ENCODE measurements around the gene PDP2.
"Not testable (repeated sequence)": the region's sequence is repeated elsewhere in the genome, so short reads cannot be mapped to it uniquely, and the experiment has no call there.

Gene PDP2

GRCh38 chr16:66919569-66920298 is 39.4 kb downstream of the PDP2 start:
- no peak for DNase-seq (ENCODE audit: low read depth, low spot score)

GRCh38 chr16:66920299-66920590 is 39.9 kb downstream of the PDP2 start:
- DNase-seq (ENCODE audit: low read depth, low spot score), result no peak

GRCh38 chr16:66920924-66921680 is 40.8 kb downstream of the PDP2 start:
- DNase-seq (ENCODE audit: low read depth, low spot score), result no peak

- no peak for DNase-seq (ENCODE audit: low read depth, low spot score)
These were observed 41.6 kb downstream of the PDP2 start for GRCh38 chr16:66921729-66922450.

- no peak for DNase-seq (ENCODE audit: low read depth, low spot score)
These were observed 43.0 kb downstream of the PDP2 start for GRCh38 chr16:66923247-66923731.

- DNase-seq (ENCODE audit: low read depth, low spot score), result no peak
These were observed 43.6 kb downstream of the PDP2 start for GRCh38 chr16:66923866-66924265.

GRCh38 chr16:66924527-66925321 is 44.4 kb downstream of the PDP2 start:
- DNase-seq (ENCODE audit: low read depth, low spot score), result peak; percentile 46

GRCh38 chr16:66925322-66925840 is 45.1 kb downstream of the PDP2 start, which contains the start of gene RRAD:
RRAD (minus strand) TSS chr16:66925535; CDS start chr16:66925179, 356 bp downstream.
- no peak for DNase-seq (ENCODE audit: low read depth, low spot score)

GRCh38 chr16:66926171-66926947 is 46.0 kb downstream of the PDP2 start:
- no peak for DNase-seq (ENCODE audit: low read depth, low spot score)

GRCh38 chr16:66926961-66927436 is 46.7 kb downstream of the PDP2 start:
- DNase-seq (ENCODE audit: low read depth, low spot score), result peak; percentile 55

- no peak for DNase-seq (ENCODE audit: low read depth, low spot score)
These were observed 47.8 kb downstream of the PDP2 start for GRCh38 chr16:66927918-66928649.

- DNase-seq (ENCODE audit: low read depth, low spot score), result no peak
These were observed 48.5 kb downstream of the PDP2 start for GRCh38 chr16:66928702-66929388.

GRCh38 chr16:66930189-66930588 is 49.9 kb downstream of the PDP2 start:
- DNase-seq (ENCODE audit: low read depth, low spot score), result no peak

- DNase-seq (ENCODE audit: low read depth, low spot score), result no peak
These were observed 51.4 kb downstream of the PDP2 start for GRCh38 chr16:66931665-66932064.

GRCh38 chr16:66932076-66932475 is 51.8 kb downstream of the PDP2 start:
- DNase-seq (ENCODE audit: low read depth, low spot score), result no peak

- DNase-seq (ENCODE audit: low read depth, low spot score), result no peak
These were observed 53.4 kb downstream of the PDP2 start for GRCh38 chr16:66933776-66934137.

- peak; percentile 86 for DNase-seq (ENCODE audit: low read depth, low spot score)
These were observed 54.0 kb downstream of the PDP2 start, which contains the start of gene CIAO2B for GRCh38 chr16:66934138-66934838. CIAO2B (minus strand) TSS chr16:66934402; CDS start chr16:66934364, 38 bp downstream.

GRCh38 chr16:66934839-66935313 is 54.6 kb downstream of the PDP2 start:
- DNase-seq (ENCODE audit: low read depth, low spot score), result not testable (repeated sequence)

Measured in ELF-1 (cell line).